ENCODE data around the gene FCRLB.
"Not testable (repeated sequence)": the region's sequence is repeated elsewhere in the genome, so short reads cannot be mapped to it uniquely, and the experiment has no call there.

FCRLB gene

DNA sequence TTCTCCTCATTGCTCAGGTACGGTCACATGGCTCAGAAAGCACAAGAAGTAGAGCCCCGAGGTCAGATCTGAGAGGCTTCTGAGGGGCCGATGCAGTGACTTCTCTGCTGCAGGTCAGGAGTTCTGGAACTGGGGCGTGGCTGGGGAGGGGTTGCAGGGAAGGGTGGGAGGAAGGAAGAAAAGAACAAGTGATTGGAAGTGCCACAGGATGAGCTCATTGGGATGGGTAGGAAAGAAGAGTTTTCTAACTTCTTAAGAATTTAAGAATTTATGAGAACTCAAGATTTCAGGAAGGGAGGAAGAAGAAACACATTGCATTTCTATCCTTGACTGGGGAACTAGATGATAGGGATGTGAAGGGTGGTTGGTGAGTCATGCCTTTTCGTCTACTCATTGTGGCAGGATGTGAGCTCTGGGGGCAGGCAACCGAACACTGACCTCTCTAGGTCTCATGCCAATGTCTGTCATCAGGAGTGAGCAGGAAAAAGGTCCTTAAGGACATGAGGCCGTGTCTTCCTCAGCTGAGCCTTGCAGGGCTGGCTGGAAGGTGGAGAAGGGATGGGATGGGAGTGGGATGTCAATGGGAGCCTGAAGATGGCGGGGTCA, 497 bp downstream of the FCRLB start:
- no peak for DNase-seq

DNA sequence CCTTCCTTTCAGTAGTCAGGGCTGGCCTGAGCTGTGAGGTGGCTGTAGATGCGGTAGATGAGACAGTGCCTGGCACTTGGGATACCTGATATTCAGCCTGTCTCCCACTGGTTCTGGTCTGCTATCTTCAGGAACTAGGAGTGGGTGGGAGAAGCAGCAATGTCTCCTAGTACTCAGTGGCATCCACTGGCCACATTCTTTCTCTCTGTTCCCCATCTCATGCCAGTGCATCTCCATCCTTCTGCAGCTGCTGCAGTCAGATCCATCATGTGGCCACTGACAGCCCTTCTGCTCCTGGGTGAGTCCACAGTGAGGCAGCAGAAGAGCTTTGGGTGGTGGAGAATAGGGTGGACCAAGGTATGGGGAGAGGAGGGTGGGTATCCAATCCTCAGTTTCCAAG, 1.1 kb downstream of the FCRLB start:
- DNase-seq = no peak

DNA sequence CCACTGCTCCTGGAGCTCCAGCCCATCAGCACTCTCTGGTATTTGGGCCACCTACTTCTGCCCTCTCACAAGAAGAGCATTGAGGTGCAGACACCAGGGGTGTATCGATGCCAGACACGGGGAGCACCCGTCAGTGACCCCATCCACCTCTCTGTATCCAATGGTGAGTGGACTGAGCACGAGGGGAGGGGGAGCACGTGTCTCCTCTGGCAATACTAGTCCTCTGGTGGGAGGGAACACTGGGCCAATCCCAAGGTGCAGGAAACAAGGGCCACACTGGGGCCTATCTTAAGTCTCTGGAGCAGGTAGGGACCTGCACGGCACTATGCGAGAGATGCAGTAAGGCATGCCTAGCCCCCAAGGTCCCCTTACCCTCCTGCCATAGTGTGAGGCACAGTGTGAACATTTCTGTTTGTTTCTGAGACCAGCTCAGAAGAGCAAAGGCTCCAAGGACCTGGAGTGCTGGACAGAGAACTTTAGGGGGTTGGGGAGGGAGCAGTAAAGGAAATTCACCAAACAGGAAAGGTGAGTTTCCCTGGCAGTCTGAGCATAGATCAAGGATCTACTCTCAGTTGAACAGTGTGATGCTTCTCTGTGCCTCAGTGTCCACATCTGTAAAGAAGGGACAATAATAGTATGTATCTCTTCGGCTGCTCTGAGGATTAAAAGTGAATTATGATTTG, 2.3 kb downstream of the FCRLB start:
- DNase-seq = no peak

DNA sequence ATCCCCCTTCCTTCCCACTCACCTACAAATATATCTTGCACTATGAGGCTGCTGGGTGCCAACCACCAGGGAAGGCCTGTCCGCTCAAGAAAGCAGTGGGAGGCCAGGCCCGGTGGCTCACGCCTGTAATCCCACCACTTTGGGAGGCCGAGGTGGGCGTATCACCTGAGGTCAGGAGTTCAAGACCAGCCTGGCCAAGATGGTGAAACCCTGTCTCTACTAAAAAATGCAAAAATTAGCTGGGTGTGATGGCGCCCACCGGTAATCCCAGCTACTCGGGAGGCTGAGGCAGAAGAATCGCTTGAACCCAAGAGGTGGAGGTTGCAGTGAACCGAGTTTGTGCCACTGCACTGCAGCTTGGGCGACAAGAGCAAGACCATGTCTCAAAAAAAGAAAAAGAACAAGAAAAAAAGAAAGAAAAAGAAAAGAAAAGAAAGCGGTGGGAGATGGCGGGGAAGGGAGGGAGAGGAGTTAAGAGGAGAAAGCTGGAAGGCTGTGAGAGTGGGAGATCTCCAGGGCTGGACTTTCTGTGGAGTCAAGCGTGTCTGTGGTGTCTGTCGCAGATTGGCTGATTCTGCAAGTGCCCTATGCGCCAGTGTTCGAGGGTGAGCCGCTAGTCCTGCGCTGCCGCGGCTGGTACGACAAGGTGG, 4.0 kb downstream of the FCRLB start:
- DNase-seq = not testable (repeated sequence)

DNA sequence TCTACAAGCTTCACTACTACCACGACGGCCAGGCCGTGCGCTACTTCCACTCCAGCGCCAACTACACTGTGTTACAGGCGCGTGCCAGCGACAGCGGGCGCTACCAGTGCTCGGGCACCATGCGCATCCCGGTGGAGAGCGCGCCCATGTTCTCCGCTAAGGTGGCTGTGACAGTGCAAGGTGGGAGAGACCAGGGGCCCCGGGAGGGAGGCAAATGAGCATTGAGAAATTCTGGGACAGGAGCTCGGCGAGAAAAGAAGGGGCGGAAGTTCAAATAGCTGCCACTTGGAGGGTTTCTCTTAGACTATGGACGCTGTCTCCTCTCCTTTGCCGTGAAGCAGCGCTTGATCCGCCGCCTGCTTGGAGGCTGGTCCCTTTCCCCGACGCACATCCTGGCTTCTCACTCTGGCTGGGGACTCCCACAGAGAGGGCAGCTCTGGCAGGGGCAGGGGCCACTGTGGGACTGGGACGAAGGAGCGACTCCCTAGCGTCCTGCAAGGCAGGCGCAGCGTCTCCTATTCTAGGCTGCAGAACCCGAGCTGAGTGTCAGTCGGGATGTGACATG, 4.6 kb downstream of the FCRLB start:
- peak; percentile 37 for DNase-seq

DNA sequence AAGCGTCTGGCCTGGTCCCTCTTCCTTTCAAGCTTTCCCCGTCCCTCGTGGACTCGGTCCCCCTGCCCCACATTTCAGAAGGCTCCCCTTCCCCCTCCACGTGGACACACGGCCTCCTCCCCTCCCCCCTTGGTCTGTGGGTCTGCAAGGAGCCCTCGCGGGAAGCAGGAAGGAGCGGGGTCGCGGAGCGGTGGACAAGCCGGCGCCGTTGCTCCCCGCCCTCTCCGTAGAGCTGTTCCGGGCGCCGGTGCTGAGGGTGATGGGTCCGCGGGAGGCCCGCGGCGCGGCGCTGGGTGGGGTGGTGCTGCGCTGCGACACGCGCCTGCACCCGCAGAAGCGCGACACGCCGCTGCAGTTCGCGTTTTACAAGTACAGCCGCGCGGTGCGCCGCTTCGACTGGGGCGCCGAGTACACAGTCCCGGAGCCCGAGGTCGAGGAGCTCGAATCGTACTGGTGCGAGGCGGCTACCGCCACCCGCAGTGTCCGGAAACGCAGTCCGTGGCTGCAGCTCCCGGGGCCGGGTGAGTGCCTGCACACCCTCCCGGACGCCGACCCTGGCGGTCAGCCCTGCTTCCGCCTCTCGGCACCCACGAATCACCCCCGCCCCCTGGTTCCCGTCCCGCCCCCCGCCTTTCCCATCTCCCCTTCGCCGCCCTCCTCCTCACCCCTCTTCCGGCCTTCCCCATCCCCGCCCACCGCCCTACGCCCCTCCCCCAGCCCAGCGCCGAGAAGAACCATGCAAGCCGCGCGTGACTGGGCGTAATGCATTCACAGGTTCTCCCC, 5.3 kb downstream of the FCRLB start:
- DNase-seq = peak; percentile 60

DNA sequence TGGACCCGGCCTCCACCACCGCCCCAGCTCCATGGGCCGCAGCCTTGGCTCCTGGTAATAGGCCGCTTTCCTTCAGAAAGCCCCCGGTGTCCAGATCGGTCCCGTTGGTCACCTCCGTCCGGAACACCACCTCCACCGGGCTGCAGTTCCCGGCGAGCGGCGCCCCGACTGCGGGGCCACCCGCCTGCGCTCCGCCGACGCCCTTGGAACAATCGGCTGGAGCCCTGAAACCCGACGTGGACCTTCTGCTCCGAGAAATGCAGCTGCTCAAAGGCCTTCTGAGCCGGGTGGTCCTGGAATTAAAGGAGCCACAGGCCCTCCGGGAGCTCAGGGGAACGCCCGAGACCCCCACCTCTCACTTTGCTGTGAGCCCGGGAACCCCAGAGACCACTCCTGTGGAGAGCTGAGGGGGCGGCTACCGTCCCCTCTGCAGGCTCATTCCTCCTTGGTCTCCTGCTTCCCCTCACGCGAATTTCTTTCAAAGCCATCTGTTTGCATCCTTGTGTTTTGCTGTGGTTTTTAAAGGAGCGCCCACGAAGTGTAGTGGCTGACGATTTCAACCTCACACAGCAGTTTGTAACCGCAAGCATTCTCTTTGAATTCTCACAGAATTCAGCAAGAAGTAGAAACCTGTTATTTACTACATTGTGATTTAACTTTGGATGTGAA, 6.0 kb downstream of the FCRLB start:
- DNase-seq = no peak

DNA sequence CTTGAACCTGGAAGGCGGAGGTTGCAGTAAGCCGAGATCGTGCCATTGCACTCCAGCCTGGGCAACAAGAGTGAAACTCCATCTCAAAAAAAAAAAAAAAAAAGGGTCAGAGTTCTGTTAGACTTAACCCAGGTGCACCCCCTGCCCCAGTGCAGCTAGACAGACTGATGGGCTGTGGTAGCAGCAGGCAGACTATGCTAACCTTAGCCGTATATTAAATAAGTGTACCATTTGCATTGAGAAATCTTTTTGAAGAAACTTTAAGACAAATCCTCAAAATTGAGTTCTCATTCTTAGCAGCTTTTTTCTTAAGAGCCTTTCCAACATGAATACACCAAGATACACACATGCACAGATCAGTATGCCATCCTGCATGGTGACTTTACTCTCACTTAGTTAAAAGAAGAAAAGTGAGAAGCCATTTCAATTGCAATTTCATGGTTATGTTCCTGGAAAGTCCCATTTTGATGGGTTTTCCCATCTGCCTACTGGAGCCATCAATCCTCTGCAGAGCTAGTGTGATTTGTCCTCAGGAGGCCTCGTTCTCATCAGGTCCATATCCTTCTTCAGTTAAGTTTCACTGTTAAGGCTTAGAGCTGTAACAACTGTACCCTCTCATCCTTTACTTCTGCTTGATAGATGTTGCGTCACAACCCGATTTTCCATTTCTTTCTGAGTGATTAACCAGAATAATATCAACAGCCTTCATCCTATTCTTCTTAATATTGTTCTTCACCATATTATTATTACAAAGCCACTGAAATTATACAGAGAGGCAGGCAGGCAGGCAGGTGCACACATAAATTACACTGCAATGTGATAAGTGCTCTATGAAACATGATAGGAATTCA, 7.3 kb downstream of the FCRLB start:
- no peak for DNase-seq

DNA sequence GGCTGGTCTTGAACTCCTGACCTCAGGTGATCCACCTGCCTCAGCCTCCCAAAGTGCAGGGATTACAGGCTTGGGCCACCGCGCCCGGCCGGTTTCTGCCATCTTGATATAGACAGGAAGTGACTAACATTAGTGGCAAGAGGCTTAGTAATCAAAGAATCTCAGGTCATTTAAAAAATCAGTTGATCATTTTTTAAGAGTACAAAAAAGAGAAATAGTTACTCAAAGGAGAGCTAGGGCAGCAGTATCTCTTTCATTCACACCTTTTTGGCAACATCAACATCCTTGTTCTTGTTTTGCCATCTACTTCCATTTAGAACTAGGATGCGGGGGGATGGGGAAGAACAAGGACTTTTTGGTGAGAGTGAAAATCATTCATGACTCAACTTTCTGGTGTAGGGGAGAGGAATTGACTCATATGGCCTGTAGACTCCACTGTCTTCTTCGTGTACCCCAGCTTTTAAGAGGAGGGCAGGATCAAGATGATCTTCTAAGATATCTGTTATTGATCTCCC, 8.8 kb downstream of the FCRLB start:
- DNase-seq = no peak

DNA sequence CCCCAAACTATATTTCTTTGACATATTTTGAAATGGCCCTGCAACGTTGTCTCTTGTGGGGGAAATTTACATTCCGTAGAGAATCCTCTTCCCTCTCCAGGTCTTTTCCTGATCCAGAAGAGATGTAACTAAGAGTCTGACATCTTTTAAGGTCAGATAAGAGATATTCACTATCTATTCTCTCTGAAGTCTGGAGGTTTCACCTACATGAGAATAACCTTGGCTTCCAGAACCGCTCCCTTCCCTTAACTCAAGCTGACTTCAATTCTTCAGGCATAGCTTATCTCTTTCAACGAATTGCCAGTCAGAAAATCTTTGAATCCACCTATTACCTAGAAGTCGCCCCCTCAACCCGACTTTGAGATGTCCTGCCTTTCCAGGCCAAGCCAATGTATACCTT, 9.9 kb downstream of the FCRLB start:
- no peak for DNase-seq

DNA sequence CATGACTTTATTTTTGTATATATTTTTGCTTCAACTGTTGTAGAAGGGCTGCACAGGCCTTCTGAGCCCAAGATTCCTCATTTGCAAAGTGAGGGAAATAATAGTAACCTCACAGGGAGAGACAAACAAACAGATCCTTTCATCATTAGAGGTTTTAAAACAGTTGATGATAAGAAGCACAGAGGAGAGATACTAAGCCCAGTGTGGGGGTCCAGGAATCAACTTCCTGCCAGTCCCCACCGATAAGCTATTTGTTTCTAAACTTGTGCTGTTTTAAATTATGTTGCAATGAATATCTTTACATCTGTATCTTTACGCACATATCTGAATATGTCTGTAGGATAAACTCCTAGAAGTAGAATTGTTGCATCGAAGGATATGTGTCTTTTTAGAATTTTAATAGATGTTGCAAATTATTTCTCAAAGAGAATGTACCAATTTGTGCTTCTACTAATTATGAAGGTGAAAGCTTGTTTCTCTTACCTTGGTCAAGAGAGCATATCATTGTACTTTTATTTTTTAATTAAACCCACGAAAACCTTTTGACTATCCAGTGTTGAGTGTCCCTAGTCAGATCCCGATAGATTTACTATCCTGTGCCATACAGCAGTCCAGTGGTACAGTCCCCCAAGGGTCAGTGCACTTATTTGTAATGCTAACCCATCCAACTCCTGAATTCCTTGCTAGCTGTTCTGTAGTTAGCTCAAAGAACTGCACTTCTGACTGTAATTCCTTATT, 10.8 kb downstream of the FCRLB start:
- DNase-seq = no peak

DNA sequence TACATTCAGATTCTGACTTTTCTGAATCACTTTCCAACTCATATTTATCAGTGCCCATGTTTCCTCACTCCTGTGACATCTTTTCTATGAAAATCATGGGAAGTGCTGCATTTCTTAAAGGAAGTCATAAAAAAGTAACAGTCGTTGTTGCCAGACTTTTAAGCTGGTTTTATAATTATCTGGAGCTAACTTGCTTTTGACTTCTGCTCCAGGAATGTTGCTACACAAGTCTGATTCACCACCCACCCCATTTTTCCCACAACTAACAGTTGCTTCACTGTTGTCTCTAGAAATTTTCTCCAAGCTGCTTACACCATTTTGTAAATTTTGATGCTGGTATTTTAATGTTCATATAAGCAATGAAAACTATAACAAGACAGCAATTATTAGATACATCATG, 12.2 kb downstream of the FCRLB start:
- DNase-seq = no peak

DNA sequence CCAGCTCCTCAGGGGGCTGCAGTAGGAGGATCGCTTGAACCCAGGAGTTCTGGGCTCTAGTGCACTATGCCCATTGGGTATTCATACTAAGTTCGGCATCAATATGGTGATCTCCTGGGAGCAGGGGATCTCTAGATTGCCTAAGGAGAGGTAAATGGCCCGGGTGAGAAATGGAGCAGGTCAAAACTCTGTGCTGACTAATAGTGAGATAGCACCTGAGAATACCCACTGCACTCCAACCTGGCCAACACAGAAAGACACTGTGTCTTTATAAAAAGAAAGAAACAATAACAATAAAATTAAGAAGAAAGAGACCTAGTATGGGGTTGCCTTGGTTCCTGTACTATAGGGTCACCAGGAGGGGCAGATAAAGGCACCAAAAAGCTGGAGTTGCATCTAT, 14.5 kb downstream of the FCRLB start:
- DNase-seq = no peak

DNA sequence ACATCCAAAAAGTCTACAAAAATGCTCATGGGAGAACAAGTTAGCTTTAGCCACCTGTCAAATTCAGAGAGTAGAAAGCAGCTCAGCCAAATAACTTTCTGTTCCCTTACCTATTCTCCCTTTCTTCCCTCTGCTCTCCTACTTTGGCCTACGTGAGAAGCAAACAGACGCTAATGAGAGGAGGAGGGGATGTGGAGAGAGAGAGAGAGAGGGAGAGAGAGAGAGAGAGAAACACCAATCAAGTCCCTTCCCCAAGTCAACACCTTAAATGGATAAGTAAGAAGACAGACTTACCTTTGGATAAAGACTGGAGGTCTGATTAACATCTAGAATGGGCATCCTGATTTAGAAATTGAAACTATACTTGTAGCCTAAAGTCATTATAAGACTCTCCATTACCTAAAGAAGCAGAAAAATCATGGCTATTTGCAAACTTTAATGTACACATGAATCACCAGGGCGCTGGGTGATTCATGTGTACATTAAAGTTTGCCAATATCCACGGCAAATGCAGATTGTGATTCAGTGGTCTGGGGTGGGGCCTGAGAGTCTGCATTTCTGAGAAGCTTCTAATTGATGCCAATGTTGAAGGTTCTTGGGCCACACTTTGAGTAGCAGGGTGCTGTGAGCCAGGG, 15.1 kb downstream of the FCRLB start:
- no peak for DNase-seq

DNA sequence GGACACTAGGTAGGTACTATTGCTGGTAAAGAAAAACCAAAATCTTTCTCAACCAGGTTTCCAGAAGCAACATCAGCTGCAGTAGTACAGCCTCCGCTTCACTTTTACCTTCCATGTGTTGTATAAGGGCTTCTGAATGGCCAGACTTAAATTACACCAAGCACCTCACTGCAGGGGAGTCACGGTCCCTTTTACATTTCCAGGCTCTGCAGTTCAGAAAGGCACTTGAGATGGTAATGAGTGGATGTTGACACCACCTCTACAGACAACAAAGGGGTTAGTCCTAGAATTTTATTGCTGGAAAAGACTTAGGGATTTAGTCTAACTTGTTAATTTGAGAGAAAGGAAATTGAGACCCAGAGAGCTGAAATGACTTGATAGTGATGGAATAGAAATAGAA, 16.3 kb downstream of the FCRLB start:
- DNase-seq = no peak

DNA sequence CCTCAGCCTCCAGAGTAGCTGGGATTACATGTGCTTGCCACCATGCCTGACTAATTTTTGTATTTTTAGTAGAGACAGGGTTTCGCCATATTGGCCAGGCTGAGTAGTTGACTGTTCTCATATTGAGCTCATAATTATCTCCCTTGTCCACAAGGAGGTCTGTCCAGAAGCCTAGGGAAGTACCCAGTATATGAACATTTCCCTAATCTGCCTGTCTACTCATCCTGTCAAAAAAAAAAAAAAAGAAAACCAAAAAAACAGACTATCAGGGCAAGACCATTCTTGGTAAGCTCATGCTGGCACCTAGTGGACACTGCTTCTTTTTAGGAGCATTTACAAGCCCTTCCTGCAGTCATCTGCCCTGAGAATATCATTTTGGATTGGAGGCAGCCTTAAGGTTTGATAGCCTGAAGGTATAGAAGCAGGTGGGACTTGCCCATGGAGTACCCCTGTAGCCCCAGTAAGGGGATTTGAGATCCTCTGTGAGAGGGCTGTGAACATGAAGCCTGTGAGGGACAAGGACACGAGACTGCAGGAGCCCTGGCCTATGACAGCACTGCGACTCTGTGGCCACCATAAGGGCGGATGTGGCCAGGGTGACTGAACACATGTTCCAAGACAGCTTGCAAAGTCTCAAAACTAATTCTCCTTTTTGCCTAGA, 17.4 kb downstream of the FCRLB start:
- DNase-seq = no peak

DNA sequence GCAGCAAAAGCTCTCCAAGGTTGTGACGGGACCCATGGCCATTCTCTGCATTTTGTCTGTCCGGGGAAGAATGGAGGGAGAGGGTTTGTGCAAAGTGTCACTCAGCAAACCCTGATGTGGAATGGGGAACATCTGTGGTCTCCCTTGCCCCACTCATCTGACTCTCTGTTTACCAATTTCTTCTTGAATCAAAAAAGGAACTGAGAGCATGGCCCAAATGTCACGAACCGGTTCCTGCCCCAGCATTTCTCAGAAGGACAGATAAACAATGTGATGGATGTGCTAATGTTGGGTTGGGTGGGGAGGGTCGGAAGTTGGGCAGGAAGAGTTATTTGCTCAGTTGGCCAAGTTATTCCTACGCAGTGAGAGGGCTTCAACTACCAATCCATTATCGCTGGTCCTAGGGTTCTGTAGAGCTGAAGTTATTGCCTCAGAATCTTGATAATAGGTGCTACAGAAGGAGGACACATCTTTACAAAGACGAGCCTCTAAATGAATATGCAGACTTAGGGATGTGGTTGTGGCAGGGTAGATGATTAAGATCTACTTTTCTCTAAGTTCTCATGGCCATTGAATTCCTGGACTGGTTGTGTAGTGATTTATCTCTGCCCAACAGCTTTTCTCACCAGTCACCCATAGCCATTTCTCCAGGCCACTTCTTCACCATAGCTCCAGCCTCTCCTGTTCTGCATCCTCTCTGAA, 18.7 kb downstream of the FCRLB start:
- no peak for DNase-seq

DNA sequence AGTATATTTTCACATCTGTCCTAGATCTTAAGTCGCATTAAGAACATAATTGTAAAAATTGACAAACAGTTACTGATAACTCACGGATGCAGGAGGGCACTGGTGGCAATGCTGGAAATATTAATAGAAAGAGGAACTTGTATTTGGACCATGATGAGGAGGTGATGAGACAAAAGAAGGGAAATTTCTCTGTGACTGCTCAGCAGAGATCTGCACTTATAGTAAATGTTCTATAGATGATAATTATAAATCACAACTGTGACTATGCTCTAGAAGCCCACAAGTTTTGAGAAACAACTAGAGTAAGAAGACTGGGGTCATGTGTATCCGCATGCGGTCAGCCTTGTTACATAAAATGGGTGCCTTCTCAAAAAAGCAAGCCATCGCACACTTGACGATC, 19.6 kb downstream of the FCRLB start:
- DNase-seq = no peak

DNA sequence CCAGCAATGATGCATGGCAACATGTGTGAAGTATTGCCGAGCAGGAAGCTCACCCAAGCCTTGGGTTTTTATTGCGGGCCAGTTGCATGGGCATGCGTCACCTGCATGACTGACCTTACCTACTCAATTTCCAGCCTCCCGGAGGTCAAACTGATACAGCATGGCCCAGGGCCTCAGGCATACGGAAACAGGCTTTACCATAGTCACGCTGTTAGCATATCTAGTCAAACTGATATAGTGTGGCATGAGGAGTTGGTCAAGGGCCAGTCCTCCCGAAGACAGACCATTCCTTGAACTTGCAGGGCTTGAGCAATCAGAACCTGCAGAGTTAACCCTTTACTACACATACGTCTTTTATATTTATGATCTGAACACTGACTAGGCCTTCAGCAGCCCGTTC, 21.9 kb downstream of the FCRLB start:
- DNase-seq = no peak

Measured in activated CD4-positive, CD25-positive, alpha-beta regulatory T cell treated with anti-CD3 and anti-CD28 coated beads, Interleukin-2, amount 50 U/mL, for 72 hours (primary cell).